ENCODE results near the gene RPL19. TPM values are rescaled to one million over a fixed set of nuclear protein-coding genes. Genes with fewer than 3 reads are reported as not detected.

RPL19 gene
- total RNA-seq, 1 donor from 2014 or later, result 1,851 TPM

DNA sequence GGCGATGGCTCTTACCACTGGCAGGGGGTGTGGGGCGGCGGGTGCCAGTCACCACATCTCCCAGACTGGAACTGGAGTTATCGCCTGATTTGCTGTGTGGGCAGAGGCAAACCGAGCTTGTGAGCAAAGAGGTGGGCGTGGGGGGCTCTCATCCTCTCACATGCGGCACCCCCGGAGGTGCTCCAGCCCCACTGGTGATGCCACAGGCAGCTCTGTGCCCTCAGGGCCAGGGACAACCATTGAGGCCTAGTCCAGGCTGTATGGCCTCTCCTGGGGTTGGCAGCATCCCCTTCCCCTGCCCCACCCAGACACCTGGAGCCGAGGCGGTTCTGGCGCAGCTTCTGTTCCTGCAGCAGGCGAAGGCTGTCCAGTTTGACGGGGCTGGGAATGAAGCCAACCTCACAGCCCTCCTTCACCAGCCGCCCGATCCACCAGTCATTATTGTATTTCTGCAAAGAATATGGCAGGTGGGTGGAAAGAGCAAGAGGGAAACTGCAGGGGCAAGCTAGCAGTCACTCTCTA, 13.5 kb upstream of the RPL19 start:
- no peak for TF ChIP-seq CTCF (IDR thresholded peaks at IDR 0.05; ENCODE audit: unreplicated experiment)

GRCh38 chr17:39187152-39187830, 12.8 kb upstream of the RPL19 start:
- no peak for TF ChIP-seq CTCF (IDR thresholded peaks at IDR 0.05; ENCODE audit: unreplicated experiment)
- Mint-ChIP-seq H3K27me3 (ENCODE audit: unreplicated experiment) (peaks cover 6% of the 10 kb centered on the region), H3K4me1 (ENCODE audit: unreplicated experiment) (peaks cover 1% of the 10 kb centered on the region), H3K4me3 (ENCODE audit: unreplicated experiment) (no peak overlapping the region), H3K36me3 (ENCODE audit: low read depth, unreplicated experiment) (peaks cover 20% of the 10 kb centered on the region), H3K9me3 (ENCODE audit: unreplicated experiment) (no peaks in the 10 kb centered on the region), H3K27ac (ENCODE audit: unreplicated experiment) (no peak overlapping the region)
- DNase-seq (ENCODE audit: low spot score), result no peak

More for the DNA sequence above, 13.5 kb upstream of the RPL19 start:
- H3K4me3 Mint-ChIP-seq (ENCODE audit: unreplicated experiment), result no peak overlapping the region
- peaks cover 17% of the 10 kb centered on the region for H3K36me3 Mint-ChIP-seq (ENCODE audit: low read depth, unreplicated experiment)
- H3K27me3 Mint-ChIP-seq (ENCODE audit: unreplicated experiment), result peaks cover 4% of the 10 kb centered on the region
- no peaks in the 10 kb centered on the region for H3K9me3 Mint-ChIP-seq (ENCODE audit: unreplicated experiment)
- no peaks in the 10 kb centered on the region for H3K4me1 Mint-ChIP-seq (ENCODE audit: unreplicated experiment)
- DNase-seq (ENCODE audit: low spot score), result no peak
- H3K27ac Mint-ChIP-seq (ENCODE audit: unreplicated experiment), result no peak overlapping the region

GRCh38 chr17:39191750-39192510, 8.2 kb upstream of the RPL19 start:
- Mint-ChIP-seq H3K36me3 (ENCODE audit: low read depth, unreplicated experiment) (peaks cover 18% of the 10 kb centered on the region), H3K4me3 (ENCODE audit: unreplicated experiment) (peak overlapping the region; percentile 62), H3K27me3 (ENCODE audit: unreplicated experiment) (peaks cover 7% of the 10 kb centered on the region), H3K9me3 (ENCODE audit: unreplicated experiment) (no peaks in the 10 kb centered on the region), H3K4me1 (ENCODE audit: unreplicated experiment) (peaks cover 23% of the 10 kb centered on the region), H3K27ac (ENCODE audit: unreplicated experiment) (no peak overlapping the region)
- DNase-seq (ENCODE audit: low spot score), result no peak
- TF ChIP-seq CTCF (IDR thresholded peaks at IDR 0.05; ENCODE audit: unreplicated experiment), result no peak

DNA sequence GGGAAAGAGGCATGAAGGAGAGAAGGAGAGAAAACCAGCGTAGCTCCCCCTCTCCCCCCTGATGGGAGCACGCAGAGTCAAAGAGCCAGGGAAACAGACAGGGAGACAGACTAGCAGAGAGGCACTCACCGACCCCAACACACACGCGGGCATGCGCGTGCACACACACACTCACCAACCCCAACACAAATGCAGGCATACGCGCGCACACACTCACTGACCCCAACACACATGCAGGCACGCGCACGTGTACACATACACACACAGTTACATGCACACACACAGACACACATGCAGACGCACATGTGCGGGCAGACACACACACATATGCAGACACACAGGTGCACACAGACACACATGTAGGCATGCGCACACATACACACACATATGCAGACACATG, 7.2 kb upstream of the RPL19 start:
- H3K27ac Mint-ChIP-seq (ENCODE audit: unreplicated experiment), result no peak overlapping the region
- peak overlapping the region; percentile 14 for H3K4me3 Mint-ChIP-seq (ENCODE audit: unreplicated experiment)
- TF ChIP-seq CTCF (IDR thresholded peaks at IDR 0.05; ENCODE audit: unreplicated experiment), result no peak
- H3K36me3 Mint-ChIP-seq (ENCODE audit: low read depth, unreplicated experiment), result peaks cover 18% of the 10 kb centered on the region
- peaks cover 7% of the 10 kb centered on the region for H3K27me3 Mint-ChIP-seq (ENCODE audit: unreplicated experiment)
- peaks cover 23% of the 10 kb centered on the region for H3K4me1 Mint-ChIP-seq (ENCODE audit: unreplicated experiment)
- H3K9me3 Mint-ChIP-seq (ENCODE audit: unreplicated experiment), result no peaks in the 10 kb centered on the region
- DNase-seq (ENCODE audit: low spot score), result no peak

DNA sequence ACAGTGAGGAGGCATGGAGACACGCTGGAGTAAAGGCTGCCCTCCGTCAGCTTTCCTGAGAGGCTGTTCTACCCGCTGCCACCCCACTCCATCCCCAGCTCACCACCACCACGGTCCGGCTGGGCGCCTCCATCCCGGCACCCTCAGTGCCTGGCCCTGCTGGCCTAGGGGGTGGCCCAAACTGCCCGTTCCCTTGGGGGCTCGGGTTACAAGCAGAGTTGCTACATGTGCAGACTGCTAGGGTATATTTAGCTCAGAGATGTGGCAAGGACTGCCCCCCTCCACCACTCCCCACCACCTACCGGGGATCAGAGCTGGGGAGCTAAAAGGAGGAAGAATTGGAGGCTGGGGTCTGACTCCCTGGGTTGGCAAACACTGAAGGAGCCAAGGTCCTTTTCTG, 6.7 kb upstream of the RPL19 start:
- peaks cover 7% of the 10 kb centered on the region for H3K27me3 Mint-ChIP-seq (ENCODE audit: unreplicated experiment)

More for the DNA sequence above, 6.7 kb upstream of the RPL19 start:
- Mint-ChIP-seq H3K4me1 (ENCODE audit: unreplicated experiment) (peaks cover 23% of the 10 kb centered on the region), H3K36me3 (ENCODE audit: low read depth, unreplicated experiment) (peaks cover 18% of the 10 kb centered on the region), H3K9me3 (ENCODE audit: unreplicated experiment) (no peaks in the 10 kb centered on the region), H3K4me3 (ENCODE audit: unreplicated experiment) (no peak overlapping the region), H3K27ac (ENCODE audit: unreplicated experiment) (no peak overlapping the region)
- DNase-seq (ENCODE audit: low spot score), result no peak
- no peak for TF ChIP-seq CTCF (IDR thresholded peaks at IDR 0.05; ENCODE audit: unreplicated experiment)

All from endothelial cell (in vitro differentiated cells).